Measurements from ENCODE around the gene CLEC18C.
"Not testable (repeated sequence)": the region's sequence is repeated elsewhere in the genome, so short reads cannot be mapped to it uniquely, and the experiment has no call there.

CLEC18C gene

GRCh38 chr16:70173212-70173837, at the start of gene CLEC18C:
CLEC18C (plus strand) TSS chr16:70173787; CDS start chr16:70174279, 492 bp downstream.
- not testable (repeated sequence) for DNase-seq

- not testable (repeated sequence) for DNase-seq
Measured at GRCh38 chr16:70123822-70124221, 49.8 kb upstream of the CLEC18C start.

- DNase-seq: not testable (repeated sequence)
Measured at GRCh38 chr16:70126226-70126625, 47.4 kb upstream of the CLEC18C start.

GRCh38 chr16:70127706-70128105, 45.9 kb upstream of the CLEC18C start:
- DNase-seq: not testable (repeated sequence)

GRCh38 chr16:70128844-70129243, 44.7 kb upstream of the CLEC18C start:
- DNase-seq: not testable (repeated sequence)

- not testable (repeated sequence) for DNase-seq
Measured at GRCh38 chr16:70135796-70136195, 37.8 kb upstream of the CLEC18C start.

- DNase-seq: not testable (repeated sequence)
Measured at GRCh38 chr16:70136595-70136994, 37.0 kb upstream of the CLEC18C start.

GRCh38 chr16:70142739-70143138, 30.8 kb upstream of the CLEC18C start:
- DNase-seq: not testable (repeated sequence)

- not testable (repeated sequence) for DNase-seq
Measured at GRCh38 chr16:70143231-70143895, 30.2 kb upstream of the CLEC18C start.

- not testable (repeated sequence) for DNase-seq
Measured at GRCh38 chr16:70147853-70148252, 25.7 kb upstream of the CLEC18C start.

GRCh38 chr16:70148453-70148852, 25.1 kb upstream of the CLEC18C start:
- not testable (repeated sequence) for DNase-seq

- DNase-seq: not testable (repeated sequence)
Measured at GRCh38 chr16:70149296-70149695, 24.3 kb upstream of the CLEC18C start.

- no peak for DNase-seq
Measured at GRCh38 chr16:70151391-70151790, 22.2 kb upstream of the CLEC18C start.

- no peak for DNase-seq
Measured at GRCh38 chr16:70151941-70152509, 21.6 kb upstream of the CLEC18C start.

GRCh38 chr16:70152578-70153302, 20.8 kb upstream of the CLEC18C start:
- DNase-seq: no peak

- DNase-seq: not testable (repeated sequence)
Measured at GRCh38 chr16:70154736-70155135, 18.9 kb upstream of the CLEC18C start.

GRCh38 chr16:70156207-70156978, 17.2 kb upstream of the CLEC18C start:
- DNase-seq: no peak

GRCh38 chr16:70157105-70157476, 16.5 kb upstream of the CLEC18C start:
- no peak for DNase-seq

GRCh38 chr16:70157477-70158260, 15.9 kb upstream of the CLEC18C start:
- DNase-seq: no peak

GRCh38 chr16:70158261-70158939, 15.2 kb upstream of the CLEC18C start:
- DNase-seq: no peak

Data from NCI-H2171 (cell line).